WTC11 (cell line): ENCODE measurements around the gene SSC5D.

Source experiments
- CTCF ChIP-seq: fragments of 200-600 bp; IDR thresholded peaks from 2 replicates; pipeline ENCODE4 v1.8.0; 2022; ENCODE audit warnings: antibody characterized with exemption
- USF1 ChIP-seq: sonication (generic); formaldehyde crosslinking; IDR thresholded peaks from 2 replicates; pipeline ENCODE4 v1.8.0; 2022; ENCODE audit warnings: mild to moderate bottlenecking, missing genetic modification reagents

GRCh38 chr19:55479451-55480230, 8.6 kb upstream of the SSC5D start:
- TF ChIP-seq USF1 = no peak
- no peak for TF ChIP-seq CTCF
